Erythroblast (primary cell): ENCODE data around the gene SIKE1.

Experiments used
- GATA1 ChIP-seq: IDR thresholded peaks from 2 replicates; pipeline ENCODE4 v1.6.1; 2011; ENCODE audit warnings: low read depth, mild to moderate bottlenecking, control low read depth, low read length, moderate library complexity
- POLR2A ChIP-seq: IDR thresholded peaks from 2 replicates; pipeline ENCODE4 v1.6.1; 2011; ENCODE audit warnings: mild to moderate bottlenecking, low read length

- TF ChIP-seq POLR2A (no peak), GATA1 (no peak)
Observed at GRCh38 chr1:114740331-114740730, 40.2 kb downstream of the SIKE1 start.
